ENCODE data around the gene SLC44A5.

SLC44A5 gene

DNA sequence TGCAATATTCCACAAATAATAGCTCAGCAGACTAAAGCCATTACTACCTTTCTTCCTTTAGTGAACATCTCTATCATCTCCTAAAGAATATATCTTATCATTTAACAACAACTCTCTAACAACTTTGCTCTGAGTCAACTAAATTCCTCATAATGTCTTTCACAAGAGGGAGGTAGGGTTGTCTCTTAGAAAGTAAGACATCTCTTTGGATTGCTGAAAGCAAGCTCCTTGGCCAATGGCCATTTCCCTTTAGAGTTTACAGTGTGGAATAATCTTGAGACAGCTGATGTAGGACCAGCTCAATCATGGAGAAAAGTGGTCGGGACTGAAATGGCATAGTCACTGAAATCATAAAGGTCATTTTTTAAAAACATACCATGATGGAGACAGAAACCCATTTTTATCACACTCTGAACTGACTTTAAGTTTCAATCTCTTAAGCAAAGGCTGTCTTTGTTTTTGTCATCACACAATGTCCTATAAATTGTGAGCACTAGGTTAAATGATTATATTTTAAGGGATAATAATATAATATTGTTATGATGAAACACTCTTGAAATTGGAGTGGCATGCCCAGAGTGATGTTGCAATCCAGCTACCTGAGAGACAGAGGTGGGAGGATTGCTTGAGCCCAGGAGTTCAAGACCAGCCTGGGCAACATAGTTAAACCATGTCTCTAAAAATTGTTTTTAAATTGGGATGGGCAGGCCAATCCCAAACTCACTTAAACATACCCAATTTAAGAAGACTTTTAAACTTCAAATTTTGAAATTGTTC lies 91.1 kb downstream of the SLC44A5 start:
- TF ChIP-seq, protein P1, sequence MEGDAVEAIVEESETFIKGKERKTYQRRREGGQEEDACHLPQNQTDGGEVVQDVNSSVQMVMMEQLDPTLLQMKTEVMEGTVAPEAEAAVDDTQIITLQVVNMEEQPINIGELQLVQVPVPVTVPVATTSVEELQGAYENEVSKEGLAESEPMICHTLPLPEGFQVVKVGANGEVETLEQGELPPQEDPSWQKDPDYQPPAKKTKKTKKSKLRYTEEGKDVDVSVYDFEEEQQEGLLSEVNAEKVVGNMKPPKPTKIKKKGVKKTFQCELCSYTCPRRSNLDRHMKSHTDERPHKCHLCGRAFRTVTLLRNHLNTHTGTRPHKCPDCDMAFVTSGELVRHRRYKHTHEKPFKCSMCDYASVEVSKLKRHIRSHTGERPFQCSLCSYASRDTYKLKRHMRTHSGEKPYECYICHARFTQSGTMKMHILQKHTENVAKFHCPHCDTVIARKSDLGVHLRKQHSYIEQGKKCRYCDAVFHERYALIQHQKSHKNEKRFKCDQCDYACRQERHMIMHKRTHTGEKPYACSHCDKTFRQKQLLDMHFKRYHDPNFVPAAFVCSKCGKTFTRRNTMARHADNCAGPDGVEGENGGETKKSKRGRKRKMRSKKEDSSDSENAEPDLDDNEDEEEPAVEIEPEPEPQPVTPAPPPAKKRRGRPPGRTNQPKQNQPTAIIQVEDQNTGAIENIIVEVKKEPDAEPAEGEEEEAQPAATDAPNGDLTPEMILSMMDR (IDR thresholded peaks at IDR 0.05; ENCODE audit: low read depth, low read length), result no peak
- no peaks in the 10 kb centered on the region for H3K36me3 ChIP-seq
- no peak overlapping the region for H3K27ac ChIP-seq
- H3K9me3 ChIP-seq (ENCODE audit: severe bottlenecking), result no peaks in the 10 kb centered on the region
- no peak overlapping the region for H3K4me3 ChIP-seq (ENCODE audit: low read depth, low read length)
- no peak for DNase-seq
- H3K27me3 ChIP-seq (ENCODE audit: insufficient read depth, low read depth, severe bottlenecking), result no peaks in the 10 kb centered on the region

DNA sequence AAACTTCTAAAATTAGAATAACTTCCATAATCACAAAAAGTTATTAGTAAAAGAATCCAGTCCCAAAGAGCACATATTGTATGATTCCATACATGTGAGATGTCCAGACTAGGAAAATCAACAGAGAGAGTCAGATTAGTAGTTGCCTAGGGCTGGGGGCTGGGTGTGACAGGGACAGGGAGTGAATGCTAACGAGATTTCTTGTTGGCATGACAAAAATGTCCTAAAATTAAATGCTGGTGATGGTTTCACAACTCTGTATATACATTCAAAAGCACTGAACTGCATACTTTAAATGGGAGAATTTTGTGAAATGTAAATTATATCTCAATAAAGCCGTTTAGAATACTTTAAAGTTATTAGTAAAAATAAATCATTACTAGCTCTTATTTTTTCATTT lies 92.2 kb downstream of the SLC44A5 start:
- Histone ChIP-seq H3K27me3 (ENCODE audit: insufficient read depth, low read depth, severe bottlenecking) (no peaks in the 10 kb centered on the region), H3K27ac (no peak overlapping the region), H3K9me3 (ENCODE audit: severe bottlenecking) (no peaks in the 10 kb centered on the region), H3K36me3 (no peaks in the 10 kb centered on the region), H3K4me3 (ENCODE audit: low read depth, low read length) (no peak overlapping the region)
- no peak for DNase-seq
- TF ChIP-seq, protein P1 (IDR thresholded peaks at IDR 0.05; ENCODE audit: low read depth, low read length), result no peak

DNA sequence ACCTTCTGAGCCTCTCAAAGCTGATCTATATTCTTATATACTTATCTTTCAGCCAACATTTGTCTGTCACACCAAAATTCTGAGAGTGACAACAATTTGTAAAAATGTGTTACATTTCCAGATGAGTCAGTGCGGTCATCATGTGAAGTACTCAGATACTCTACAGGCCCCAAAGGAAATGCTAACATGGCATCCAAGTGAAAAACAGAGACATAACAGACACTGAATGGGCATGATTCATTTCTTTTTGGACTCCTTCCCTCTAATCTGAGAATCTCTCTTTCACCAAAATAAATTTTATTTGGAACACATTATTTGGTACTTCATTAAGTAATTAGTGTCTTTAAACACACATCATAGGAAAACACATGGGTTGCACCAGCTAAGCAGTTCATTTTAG lies 96.6 kb downstream of the SLC44A5 start:
- no peak for DNase-seq
- H3K4me3 ChIP-seq (ENCODE audit: low read depth, low read length), result no peak overlapping the region
- TF ChIP-seq, protein P1 (IDR thresholded peaks at IDR 0.05; ENCODE audit: low read depth, low read length), result no peak

DNA sequence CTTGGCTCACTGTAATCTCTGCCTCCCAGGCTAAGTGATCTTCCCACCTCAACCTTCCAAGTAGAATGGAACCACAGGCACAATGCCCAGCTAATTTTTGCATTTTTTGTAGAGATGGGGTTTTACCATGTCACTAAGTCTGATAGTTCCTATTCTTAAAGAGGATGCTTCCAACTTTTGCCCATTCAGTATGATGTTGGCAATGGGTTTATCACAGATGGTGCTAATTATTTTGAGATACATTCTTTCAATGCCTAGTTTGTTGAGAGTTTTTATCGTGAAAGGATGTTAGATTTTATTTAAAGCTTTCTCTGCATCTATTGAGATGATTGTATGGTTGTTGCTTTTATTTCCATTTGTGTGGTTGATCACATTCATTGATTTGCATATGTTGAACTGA lies 103.9 kb downstream of the SLC44A5 start:
- no peak for DNase-seq
- no peak overlapping the region for H3K4me3 ChIP-seq (ENCODE audit: low read depth, low read length)
- H3K27ac ChIP-seq, result no peak overlapping the region
- no peaks in the 10 kb centered on the region for H3K27me3 ChIP-seq (ENCODE audit: insufficient read depth, low read depth, severe bottlenecking)
- H3K36me3 ChIP-seq, result no peaks in the 10 kb centered on the region
- TF ChIP-seq, protein P1 (IDR thresholded peaks at IDR 0.05; ENCODE audit: low read depth, low read length), result no peak
- no peaks in the 10 kb centered on the region for H3K9me3 ChIP-seq (ENCODE audit: severe bottlenecking)

More for the DNA sequence above, 96.6 kb downstream of the SLC44A5 start:
- Histone ChIP-seq H3K9me3 (ENCODE audit: severe bottlenecking) (no peaks in the 10 kb centered on the region), H3K27ac (no peak overlapping the region), H3K27me3 (ENCODE audit: insufficient read depth, low read depth, severe bottlenecking) (no peaks in the 10 kb centered on the region), H3K36me3 (no peaks in the 10 kb centered on the region)

DNA sequence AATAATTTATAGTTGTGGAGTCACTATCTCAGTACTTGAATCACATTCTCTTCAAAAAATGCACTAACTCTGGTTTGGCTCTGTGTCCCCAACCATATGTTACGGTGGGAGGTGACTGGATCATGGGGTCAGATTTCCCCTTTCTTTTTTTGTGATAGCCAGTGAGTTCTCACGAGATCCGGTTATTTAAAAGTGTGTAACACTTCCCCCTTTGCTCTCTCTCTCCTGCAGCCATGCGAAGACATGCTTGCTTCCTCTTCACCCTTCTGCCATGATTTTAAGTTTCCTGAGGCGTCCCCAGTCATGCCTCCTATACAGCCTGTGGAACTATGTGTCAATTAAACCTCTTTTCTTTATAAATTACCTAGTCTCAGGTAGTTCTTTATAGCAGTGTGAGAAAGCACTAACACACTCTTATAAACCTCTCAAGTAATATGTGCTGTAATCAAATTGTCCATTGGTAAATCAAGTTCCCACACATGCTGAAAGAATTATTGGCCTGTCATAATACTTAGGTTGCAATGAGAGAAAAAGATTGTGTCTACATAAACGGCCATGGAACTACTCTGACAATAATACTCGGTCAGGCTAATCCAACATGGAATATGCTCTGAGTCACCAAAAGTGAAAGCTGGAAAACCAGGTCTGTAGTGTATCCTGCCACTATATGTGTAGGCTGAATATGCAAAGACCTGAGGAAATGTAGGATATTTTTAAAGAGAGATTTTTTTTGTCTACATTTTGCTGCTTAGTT lies 107.5 kb downstream of the SLC44A5 start:
- Histone ChIP-seq H3K4me3 (ENCODE audit: low read depth, low read length) (no peak overlapping the region), H3K27me3 (ENCODE audit: insufficient read depth, low read depth, severe bottlenecking) (no peaks in the 10 kb centered on the region), H3K27ac (no peak overlapping the region), H3K9me3 (ENCODE audit: severe bottlenecking) (no peaks in the 10 kb centered on the region), H3K36me3 (no peaks in the 10 kb centered on the region)
- TF ChIP-seq, protein P1 (IDR thresholded peaks at IDR 0.05; ENCODE audit: low read depth, low read length), result no peak
- DNase-seq, result no peak
